ENCODE results near the gene COL13A1. TPM values are rescaled to one million over a fixed set of nuclear protein-coding genes. Genes with fewer than 3 reads are reported as not detected.
A peak's percentile ranks its signal among the peaks of the same experiment; 100 is the strongest.

The COL13A1 gene
- total and polyA plus RNA-seq, 2 donors (not counting 1 experiment from before 2014, with no cell fraction given) = 5.7 to 7.4 TPM

- H3K4me2 ChIP-seq (ENCODE audit: extremely low read depth, insufficient read depth, low read length) = no peak overlapping the region
- peaks cover 2% of the 10 kb centered on the region for H3K27me3 ChIP-seq (ENCODE audit: control insufficient read depth, insufficient read depth, low read length)
- no peak for DNase-seq (ENCODE audit: low read depth in 2 of 2)
- peaks cover 4% of the 10 kb centered on the region for H3K4me1 ChIP-seq (ENCODE audit: control insufficient read depth, extremely low read depth, insufficient read depth, low read length)
- H4K20me1 ChIP-seq (ENCODE audit: control insufficient read depth, extremely low read depth, insufficient read depth, low read length) = no peaks in the 10 kb centered on the region
- TF ChIP-seq EZH2 (IDR thresholded peaks at IDR 0.05; ENCODE audit: low read length, missing control alignments) = no peak
- TF ChIP-seq, protein P1, sequence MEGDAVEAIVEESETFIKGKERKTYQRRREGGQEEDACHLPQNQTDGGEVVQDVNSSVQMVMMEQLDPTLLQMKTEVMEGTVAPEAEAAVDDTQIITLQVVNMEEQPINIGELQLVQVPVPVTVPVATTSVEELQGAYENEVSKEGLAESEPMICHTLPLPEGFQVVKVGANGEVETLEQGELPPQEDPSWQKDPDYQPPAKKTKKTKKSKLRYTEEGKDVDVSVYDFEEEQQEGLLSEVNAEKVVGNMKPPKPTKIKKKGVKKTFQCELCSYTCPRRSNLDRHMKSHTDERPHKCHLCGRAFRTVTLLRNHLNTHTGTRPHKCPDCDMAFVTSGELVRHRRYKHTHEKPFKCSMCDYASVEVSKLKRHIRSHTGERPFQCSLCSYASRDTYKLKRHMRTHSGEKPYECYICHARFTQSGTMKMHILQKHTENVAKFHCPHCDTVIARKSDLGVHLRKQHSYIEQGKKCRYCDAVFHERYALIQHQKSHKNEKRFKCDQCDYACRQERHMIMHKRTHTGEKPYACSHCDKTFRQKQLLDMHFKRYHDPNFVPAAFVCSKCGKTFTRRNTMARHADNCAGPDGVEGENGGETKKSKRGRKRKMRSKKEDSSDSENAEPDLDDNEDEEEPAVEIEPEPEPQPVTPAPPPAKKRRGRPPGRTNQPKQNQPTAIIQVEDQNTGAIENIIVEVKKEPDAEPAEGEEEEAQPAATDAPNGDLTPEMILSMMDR (conservative IDR thresholded peaks at IDR 0.05 in 1 of 2, IDR thresholded peaks at IDR 0.05 in 1 of 2; ENCODE audit: low read depth in 1 of 2, low read length in 2 of 2) = no peak
- peaks cover 19% of the 10 kb centered on the region for H3K79me2 ChIP-seq (ENCODE audit: control insufficient read depth, insufficient read depth, low read length)
- no peak overlapping the region for H3K9ac ChIP-seq (ENCODE audit: insufficient read depth, low read length)
- no peak overlapping the region for H3K27ac ChIP-seq (ENCODE audit: insufficient read depth, low read length)
- H3K9me3 ChIP-seq (ENCODE audit: control insufficient read depth, insufficient read depth, low read depth, low read length) = no peaks in the 10 kb centered on the region
- H2AFZ ChIP-seq (ENCODE audit: low read length) = no peak overlapping the region
- no peaks in the 10 kb centered on the region for H3K36me3 ChIP-seq (ENCODE audit: control insufficient read depth, insufficient read depth, low read length)
- H3K4me3 ChIP-seq (replicated peaks in 1 of 4; ENCODE audit: control extremely low read depth in 1 of 4, insufficient read depth in 1 of 4, low read depth in 3 of 4, low read length in 4 of 4) = no peak overlapping the region
These were observed 1.0 kb upstream of the COL13A1 start for GRCh38 chr10:69800665-69801064.

- Histone ChIP-seq H3K27me3 (ENCODE audit: control insufficient read depth, insufficient read depth, low read length) (peaks cover 2% of the 10 kb centered on the region), H3K36me3 (ENCODE audit: control insufficient read depth, insufficient read depth, low read length) (no peaks in the 10 kb centered on the region), H3K79me2 (ENCODE audit: control insufficient read depth, insufficient read depth, low read length) (peaks cover 23% of the 10 kb centered on the region), H2AFZ (ENCODE audit: low read length) (peak overlapping the region; percentile 4), H3K27ac (ENCODE audit: insufficient read depth, low read length) (no peak overlapping the region), H4K20me1 (ENCODE audit: control insufficient read depth, extremely low read depth, insufficient read depth, low read length) (no peaks in the 10 kb centered on the region), H3K4me2 (ENCODE audit: extremely low read depth, insufficient read depth, low read length) (peak overlapping the region; percentile 97), H3K9me3 (ENCODE audit: control insufficient read depth, insufficient read depth, low read depth, low read length) (no peaks in the 10 kb centered on the region), H3K9ac (ENCODE audit: insufficient read depth, low read length) (no peak overlapping the region), H3K4me1 (ENCODE audit: control insufficient read depth, extremely low read depth, insufficient read depth, low read length) (peaks cover 6% of the 10 kb centered on the region), H3K4me3 (replicated peaks in 1 of 4; ENCODE audit: control extremely low read depth in 1 of 4, insufficient read depth in 1 of 4, low read depth in 3 of 4, low read length in 4 of 4) (peak overlapping the region; percentile 64 to 92 (median 84))
- peak; percentile 54 to 62 for DNase-seq (ENCODE audit: low read depth in 2 of 2)
- TF ChIP-seq EZH2 (IDR thresholded peaks at IDR 0.05; ENCODE audit: low read length, missing control alignments) = no peak
- TF ChIP-seq, protein P1 (conservative IDR thresholded peaks at IDR 0.05 in 1 of 2, IDR thresholded peaks at IDR 0.05 in 1 of 2; ENCODE audit: low read depth in 1 of 2, low read length in 2 of 2) = peak; percentile 51 to 64
These were observed 642 bp upstream of the COL13A1 start for GRCh38 chr10:69801094-69801433.

GRCh38 chr10:69802424-69803161 is 887 bp downstream of the COL13A1 start:
- H3K4me2 ChIP-seq (ENCODE audit: extremely low read depth, insufficient read depth, low read length) = peak overlapping the region; percentile 97
- no peaks in the 10 kb centered on the region for H4K20me1 ChIP-seq (ENCODE audit: control insufficient read depth, extremely low read depth, insufficient read depth, low read length)
- H3K79me2 ChIP-seq (ENCODE audit: control insufficient read depth, insufficient read depth, low read length) = peaks cover 26% of the 10 kb centered on the region
- peak overlapping the region; percentile 74 for H3K27ac ChIP-seq (ENCODE audit: insufficient read depth, low read length)
- H3K4me1 ChIP-seq (ENCODE audit: control insufficient read depth, extremely low read depth, insufficient read depth, low read length) = peaks cover 14% of the 10 kb centered on the region
- no peaks in the 10 kb centered on the region for H3K36me3 ChIP-seq (ENCODE audit: control insufficient read depth, insufficient read depth, low read length)
- H2AFZ ChIP-seq (ENCODE audit: low read length) = peak overlapping the region; percentile 71
- H3K4me3 ChIP-seq (replicated peaks in 1 of 4; ENCODE audit: control extremely low read depth in 1 of 4, insufficient read depth in 1 of 4, low read depth in 3 of 4, low read length in 4 of 4) = peak overlapping the region; percentile 64 to 92 (median 84)
- peak; percentile 60 to 69 for DNase-seq (ENCODE audit: low read depth in 2 of 2)
- H3K9ac ChIP-seq (ENCODE audit: insufficient read depth, low read length) = peak overlapping the region; percentile 65
- no peaks in the 10 kb centered on the region for H3K9me3 ChIP-seq (ENCODE audit: control insufficient read depth, insufficient read depth, low read depth, low read length)
- peaks cover 1% of the 10 kb centered on the region for H3K27me3 ChIP-seq (ENCODE audit: control insufficient read depth, insufficient read depth, low read length)
- TF ChIP-seq EZH2 (IDR thresholded peaks at IDR 0.05; ENCODE audit: low read length, missing control alignments) = no peak
- TF ChIP-seq, protein P1 (conservative IDR thresholded peaks at IDR 0.05 in 1 of 2, IDR thresholded peaks at IDR 0.05 in 1 of 2; ENCODE audit: low read depth in 1 of 2, low read length in 2 of 2) = peak; percentile 9 to 20
